BE2C (cell line): ENCODE results near the gene HOXB2. TPM values are rescaled to one million over a fixed set of nuclear protein-coding genes. Genes with fewer than 3 reads are reported as not detected.

Experiments used
- DNase-seq: peaks from one replicate; pipeline ENCODE4 v3.0.0-alpha.2; 2020
- H3K27me3 ChIP-seq: fragments of 250-450 bp; sonication (Bioruptor Pico); 2 replicates; pipeline ENCODE4 v1.5.1; 2020; ENCODE audit warnings: mild to moderate bottlenecking
- H3K36me3 ChIP-seq: fragments of 250-450 bp; sonication (Bioruptor Pico); 2 replicates; pipeline ENCODE4 v1.5.1; 2020; ENCODE audit warnings: mild to moderate bottlenecking
- H3K4me1 ChIP-seq: fragments of 250-450 bp; sonication (Bioruptor Pico); 2 replicates; pipeline ENCODE4 v1.5.1; 2020
- H3K4me3 ChIP-seq: 2 replicates; pipeline ENCODE4 v1.5.1; 2011; ENCODE audit warnings: low read depth, low read length
- H3K9me3 ChIP-seq: fragments of 250-450 bp; sonication (Bioruptor Pico); 2 replicates; pipeline ENCODE4 v1.5.1; 2020
- polyA plus RNA-seq: library from polyadenylated mRNA; unstranded; fragments of >200 nt; gene quantifications from one replicate; pipeline ENCODE4 v1.2.1, GENCODE V29; 2012; ENCODE audit warnings: low read depth, missing spikeins; ENCODE audit not compliant: insufficient read length, insufficient read depth
- TF ChIP-seq, protein P1 (sequence below): IDR thresholded peaks from 2 replicates; pipeline ENCODE4 v1.5.1; 2012; ENCODE audit warnings: mild to moderate bottlenecking, low read depth, low read length

HOXB2 gene
- not detected for polyA plus RNA-seq

- Histone ChIP-seq H3K27me3 (peaks cover 96% of the 10 kb centered on the region), H3K4me3 (no peak within 1 kb of the TSS)
- DNase-seq = no peak
These were observed at the start of gene HOXB2 for GRCh38 chr17:48545022-48545375. TSS of gene HOXB2 (minus strand) at chr17:48545109. CDS start at chr17:48544911, 198 bp downstream.

DNA sequence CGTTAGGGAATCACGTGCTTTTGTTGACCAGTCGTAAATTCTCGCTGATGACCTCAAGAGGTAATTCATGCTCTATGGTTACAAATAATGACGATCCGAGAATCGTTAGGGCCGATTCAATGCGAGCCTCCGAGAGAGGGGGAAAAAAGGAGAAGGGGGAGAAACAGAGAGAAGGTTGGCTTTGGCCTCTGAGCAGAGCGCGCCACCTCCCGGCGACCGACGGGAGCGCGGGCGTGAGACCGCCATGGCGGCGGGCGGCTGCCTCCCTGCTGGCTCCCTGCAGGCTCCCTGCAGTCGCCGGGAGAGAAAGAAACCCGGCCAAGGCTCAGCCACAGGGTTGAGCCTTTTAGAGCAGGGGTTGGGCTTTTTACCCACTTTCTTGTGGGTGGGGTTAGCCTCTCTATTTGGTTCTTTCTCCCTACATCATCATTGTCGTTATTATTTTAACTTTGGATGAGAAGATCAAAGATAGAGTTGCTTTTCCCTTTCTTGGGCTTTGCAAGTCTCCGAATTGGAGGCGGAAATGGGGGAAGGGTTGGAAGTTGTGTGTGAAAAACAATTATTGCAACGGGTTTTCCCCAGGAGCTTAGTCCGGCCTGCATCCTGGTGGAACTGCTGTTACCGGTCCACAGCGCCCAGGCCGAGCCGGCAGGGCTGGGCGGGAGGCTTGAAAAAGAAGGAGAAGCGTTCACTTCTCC lies 49.1 kb upstream of the HOXB2 start:
- Histone ChIP-seq H3K4me1 (no peaks in the 10 kb centered on the region), H3K27me3 (peaks cover 96% of the 10 kb centered on the region), H3K9me3 (no peaks in the 10 kb centered on the region), H3K36me3 (no peaks in the 10 kb centered on the region), H3K4me3 (no peak overlapping the region)
- TF ChIP-seq, protein P1, sequence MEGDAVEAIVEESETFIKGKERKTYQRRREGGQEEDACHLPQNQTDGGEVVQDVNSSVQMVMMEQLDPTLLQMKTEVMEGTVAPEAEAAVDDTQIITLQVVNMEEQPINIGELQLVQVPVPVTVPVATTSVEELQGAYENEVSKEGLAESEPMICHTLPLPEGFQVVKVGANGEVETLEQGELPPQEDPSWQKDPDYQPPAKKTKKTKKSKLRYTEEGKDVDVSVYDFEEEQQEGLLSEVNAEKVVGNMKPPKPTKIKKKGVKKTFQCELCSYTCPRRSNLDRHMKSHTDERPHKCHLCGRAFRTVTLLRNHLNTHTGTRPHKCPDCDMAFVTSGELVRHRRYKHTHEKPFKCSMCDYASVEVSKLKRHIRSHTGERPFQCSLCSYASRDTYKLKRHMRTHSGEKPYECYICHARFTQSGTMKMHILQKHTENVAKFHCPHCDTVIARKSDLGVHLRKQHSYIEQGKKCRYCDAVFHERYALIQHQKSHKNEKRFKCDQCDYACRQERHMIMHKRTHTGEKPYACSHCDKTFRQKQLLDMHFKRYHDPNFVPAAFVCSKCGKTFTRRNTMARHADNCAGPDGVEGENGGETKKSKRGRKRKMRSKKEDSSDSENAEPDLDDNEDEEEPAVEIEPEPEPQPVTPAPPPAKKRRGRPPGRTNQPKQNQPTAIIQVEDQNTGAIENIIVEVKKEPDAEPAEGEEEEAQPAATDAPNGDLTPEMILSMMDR = peak; percentile 93
- DNase-seq = peak; percentile 84

More at GRCh38 chr17:48545022-48545375, at the start of gene HOXB2:
- H3K9me3 ChIP-seq = no peaks in the 10 kb centered on the region
- TF ChIP-seq, protein P1 = no peak
- H3K36me3 ChIP-seq = no peaks in the 10 kb centered on the region
- H3K4me1 ChIP-seq = no peaks in the 10 kb centered on the region

DNA sequence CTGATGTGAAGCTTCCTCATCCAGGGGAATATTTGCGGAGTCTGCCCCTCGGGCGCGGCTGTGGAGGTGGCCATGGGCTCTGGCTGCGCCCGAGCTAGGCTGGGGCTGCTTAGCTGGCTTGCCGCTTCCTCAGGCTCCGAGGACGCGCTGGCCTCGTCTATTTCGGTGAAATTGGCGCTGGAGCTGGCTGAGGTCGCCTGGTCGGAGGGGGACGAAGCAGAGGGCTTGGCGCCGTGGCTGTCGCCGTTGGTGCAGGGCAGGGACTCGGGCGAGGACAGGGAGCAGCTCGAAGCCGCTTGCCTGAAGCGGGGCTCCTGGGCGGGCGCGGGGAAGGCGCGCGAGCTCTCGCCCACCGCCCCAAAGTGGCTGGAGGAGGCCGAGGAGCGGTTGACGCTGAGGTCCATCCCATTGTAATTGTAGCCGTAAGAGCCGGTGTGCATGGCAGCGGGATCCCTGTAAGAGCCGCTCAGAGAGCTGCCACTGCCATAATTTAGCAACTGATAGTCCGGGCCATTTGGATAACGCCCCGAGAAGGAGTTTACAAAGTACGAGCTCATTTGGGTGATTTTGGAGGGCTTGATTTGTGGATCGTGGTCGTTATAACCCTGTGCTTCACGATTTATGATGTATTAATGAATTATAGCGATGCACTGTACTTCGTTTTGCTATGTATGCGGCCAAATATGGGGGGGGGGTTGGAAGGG lies 48.4 kb upstream of the HOXB2 start, which contains the start of gene HOXB5:
HOXB5 (minus strand) TSS at position 654 of the 704 bp plus-strand sequence; CDS start at position 557, 97 bp downstream.
- no peak within 1 kb of the TSS for H3K4me3 ChIP-seq
- H3K27me3 ChIP-seq = peaks cover 96% of the 10 kb centered on the region
- H3K9me3 ChIP-seq = no peaks in the 10 kb centered on the region
- TF ChIP-seq, protein P1 = no peak
- H3K4me1 ChIP-seq = no peaks in the 10 kb centered on the region
- no peaks in the 10 kb centered on the region for H3K36me3 ChIP-seq
- DNase-seq = no peak

DNA sequence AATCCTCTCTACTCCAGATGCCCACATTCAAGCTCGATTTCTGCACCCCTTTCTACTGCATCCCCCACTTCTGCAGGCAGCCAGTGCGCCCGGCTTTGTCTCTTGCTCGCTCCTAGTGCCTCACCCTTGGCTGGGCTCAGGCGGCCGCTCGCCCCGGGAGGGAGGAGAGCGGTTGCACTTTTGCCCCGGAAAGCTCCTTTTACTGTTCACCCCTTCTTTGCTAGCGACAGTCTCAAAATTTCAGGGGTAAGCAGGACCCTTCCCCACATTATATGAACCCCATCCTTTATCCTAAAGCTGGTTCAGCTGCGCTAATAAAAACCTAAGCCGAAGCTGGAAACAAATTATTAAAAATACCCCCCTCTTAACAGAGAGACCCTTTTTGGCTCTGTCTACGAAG lies 47.7 kb upstream of the HOXB2 start:
- Histone ChIP-seq H3K4me3 (no peak overlapping the region), H3K27me3 (peaks cover 96% of the 10 kb centered on the region), H3K36me3 (no peaks in the 10 kb centered on the region), H3K4me1 (no peaks in the 10 kb centered on the region), H3K9me3 (no peaks in the 10 kb centered on the region)
- TF ChIP-seq, protein P1 = no peak
- DNase-seq = no peak

GRCh38 chr17:48592057-48592514 lies 47.2 kb upstream of the HOXB2 start:
- Histone ChIP-seq H3K4me3 (no peak overlapping the region), H3K27me3 (peaks cover 96% of the 10 kb centered on the region)
- DNase-seq = no peak

More at GRCh38 chr17:48592057-48592514, 47.2 kb upstream of the HOXB2 start:
- H3K9me3 ChIP-seq = no peaks in the 10 kb centered on the region
- TF ChIP-seq, protein P1 = no peak
- H3K4me1 ChIP-seq = no peaks in the 10 kb centered on the region
- H3K36me3 ChIP-seq = no peaks in the 10 kb centered on the region
